Liver (tissue), 3 donors: ENCODE results near the gene RANBP17.

Experiments used
- NR2F2 ChIP-seq: IDR thresholded peaks from 2 replicates; pipeline ENCODE4 v1.6.1; 2016; ENCODE audit warnings: antibody characterized with exemption
- TF ChIP-seq, protein P1 (sequence below): fragments of 150-350 bp; IDR thresholded peaks from 2 replicates; pipeline ENCODE4 v1.5.1; 2017; ENCODE audit warnings: improper control_type of control experiment, low read depth, low read length; ENCODE audit not compliant: missing input control
- donor health status: healthy.
- donor health status: healthy.

DNA sequence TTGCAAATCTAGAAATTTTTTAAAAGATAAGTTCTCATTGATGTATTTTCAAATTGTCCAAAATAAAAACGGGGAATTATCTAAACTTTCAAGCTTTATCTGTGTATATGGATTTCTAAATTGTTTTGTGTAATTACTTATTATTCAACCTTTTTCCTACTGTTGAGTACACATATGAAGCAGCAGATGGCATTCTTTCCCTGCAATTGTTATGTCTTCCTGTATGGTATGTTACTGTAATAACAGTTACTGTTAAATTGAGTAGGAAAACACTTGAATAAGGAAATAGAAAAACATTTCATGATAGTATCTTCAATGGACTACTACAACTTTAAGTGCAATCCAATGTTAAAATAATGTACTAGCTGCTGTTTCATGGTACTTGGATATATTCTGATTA, 124.8 kb downstream of the RANBP17 start:
- TF ChIP-seq, protein P1, sequence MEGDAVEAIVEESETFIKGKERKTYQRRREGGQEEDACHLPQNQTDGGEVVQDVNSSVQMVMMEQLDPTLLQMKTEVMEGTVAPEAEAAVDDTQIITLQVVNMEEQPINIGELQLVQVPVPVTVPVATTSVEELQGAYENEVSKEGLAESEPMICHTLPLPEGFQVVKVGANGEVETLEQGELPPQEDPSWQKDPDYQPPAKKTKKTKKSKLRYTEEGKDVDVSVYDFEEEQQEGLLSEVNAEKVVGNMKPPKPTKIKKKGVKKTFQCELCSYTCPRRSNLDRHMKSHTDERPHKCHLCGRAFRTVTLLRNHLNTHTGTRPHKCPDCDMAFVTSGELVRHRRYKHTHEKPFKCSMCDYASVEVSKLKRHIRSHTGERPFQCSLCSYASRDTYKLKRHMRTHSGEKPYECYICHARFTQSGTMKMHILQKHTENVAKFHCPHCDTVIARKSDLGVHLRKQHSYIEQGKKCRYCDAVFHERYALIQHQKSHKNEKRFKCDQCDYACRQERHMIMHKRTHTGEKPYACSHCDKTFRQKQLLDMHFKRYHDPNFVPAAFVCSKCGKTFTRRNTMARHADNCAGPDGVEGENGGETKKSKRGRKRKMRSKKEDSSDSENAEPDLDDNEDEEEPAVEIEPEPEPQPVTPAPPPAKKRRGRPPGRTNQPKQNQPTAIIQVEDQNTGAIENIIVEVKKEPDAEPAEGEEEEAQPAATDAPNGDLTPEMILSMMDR = no peak
- no peak for TF ChIP-seq NR2F2
